WTC11 (cell line): ENCODE data around the gene GPC6.

ENCODE experiments used
- CREB1 ChIP-seq: sonication (generic); formaldehyde crosslinking; IDR thresholded peaks from 2 replicates; pipeline ENCODE4 v1.8.0; 2023; ENCODE audit warnings: mild to moderate bottlenecking, missing genetic modification reagents
- E2F4 ChIP-seq: sonication (generic); formaldehyde crosslinking; IDR thresholded peaks from 2 replicates; pipeline ENCODE4 v1.8.1; 2022; ENCODE audit warnings: low read depth, mild to moderate bottlenecking, moderate library complexity, missing genetic modification reagents, borderline replicate concordance
- ELF4 ChIP-seq: sonication (generic); formaldehyde crosslinking; IDR thresholded peaks from 2 replicates; pipeline ENCODE4 v1.8.1; 2022; ENCODE audit warnings: low read depth, mild to moderate bottlenecking, moderate library complexity, missing genetic modification reagents
- FOXK1 ChIP-seq: sonication (generic); formaldehyde crosslinking; IDR thresholded peaks from 2 replicates; pipeline ENCODE4 v1.8.0; 2022; ENCODE audit warnings: mild to moderate bottlenecking, moderate library complexity, missing genetic modification reagents
- MAX ChIP-seq: sonication (generic); formaldehyde crosslinking; IDR thresholded peaks from 2 replicates; pipeline ENCODE4 v1.8.0; 2022; ENCODE audit warnings: mild to moderate bottlenecking, missing genetic modification reagents
- NFYB ChIP-seq: sonication (generic); formaldehyde crosslinking; conservative IDR thresholded peaks from 2 replicates; pipeline ENCODE4 v1.8.0; 2022; ENCODE audit warnings: low read depth, missing genetic modification reagents
- SP1 ChIP-seq: sonication (generic); formaldehyde crosslinking; conservative IDR thresholded peaks from 2 replicates; pipeline ENCODE4 v1.8.1; 2022; ENCODE audit warnings: missing genetic modification reagents
- TEAD1 ChIP-seq: sonication (generic); formaldehyde crosslinking; IDR thresholded peaks from 2 replicates; pipeline ENCODE4 v1.8.0; 2022; ENCODE audit warnings: mild to moderate bottlenecking, missing genetic modification reagents
- USF2 ChIP-seq: sonication (generic); formaldehyde crosslinking; IDR thresholded peaks from 2 replicates; pipeline ENCODE4 v1.8.1; 2023; ENCODE audit warnings: mild to moderate bottlenecking, missing genetic modification reagents, moderate library complexity
- ZNF138 ChIP-seq: sonication (generic); formaldehyde crosslinking; conservative IDR thresholded peaks from 2 replicates; pipeline ENCODE4 v1.8.1; 2022; ENCODE audit warnings: mild to moderate bottlenecking, moderate library complexity, missing genetic modification reagents
- ZNF423 ChIP-seq: fragments of 250-450 bp; sonication (Bioruptor Pico); IDR thresholded peaks from 2 replicates; pipeline ENCODE4 v2.1.2; 2022; ENCODE audit warnings: mild to moderate bottlenecking, moderate library complexity
- TF ChIP-seq, protein P1 (sequence below): fragments of 200-600 bp; IDR thresholded peaks from 2 replicates; pipeline ENCODE4 v1.8.0; 2022; ENCODE audit warnings: antibody characterized with exemption
- TF ChIP-seq, protein P2 (sequence below): sonication (generic); formaldehyde crosslinking; IDR thresholded peaks from 2 replicates; pipeline ENCODE4 v1.8.1; 2022; ENCODE audit warnings: mild to moderate bottlenecking, moderate library complexity, missing genetic modification reagents
- TF ChIP-seq, protein P3 (sequence below): sonication (generic); formaldehyde crosslinking; IDR thresholded peaks from 2 replicates; pipeline ENCODE4 v1.8.0; 2022; ENCODE audit warnings: mild to moderate bottlenecking, missing genetic modification reagents

DNA sequence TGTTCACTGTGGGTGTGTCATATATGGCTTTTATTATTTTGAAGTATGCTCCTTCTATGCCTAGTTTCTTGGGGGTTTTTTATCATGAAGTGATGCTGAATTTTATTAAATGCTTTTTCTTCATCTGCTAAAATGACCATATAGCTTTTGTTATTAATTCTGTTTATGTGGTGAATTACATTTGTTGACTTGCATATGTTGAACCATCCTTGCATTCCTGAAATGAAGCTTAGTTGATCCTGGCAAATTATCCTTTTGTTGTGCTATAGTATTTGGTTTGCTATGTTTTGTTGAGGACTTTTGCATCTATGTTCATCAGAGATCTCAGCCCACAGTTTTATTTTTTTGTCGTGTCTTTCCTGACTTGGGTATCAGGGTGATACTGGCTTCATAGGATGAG, 12.1 kb downstream of the GPC6 start:
- TF ChIP-seq ZNF138 (CRISPR knock-in tag), result no peak
- TF ChIP-seq, protein P1, sequence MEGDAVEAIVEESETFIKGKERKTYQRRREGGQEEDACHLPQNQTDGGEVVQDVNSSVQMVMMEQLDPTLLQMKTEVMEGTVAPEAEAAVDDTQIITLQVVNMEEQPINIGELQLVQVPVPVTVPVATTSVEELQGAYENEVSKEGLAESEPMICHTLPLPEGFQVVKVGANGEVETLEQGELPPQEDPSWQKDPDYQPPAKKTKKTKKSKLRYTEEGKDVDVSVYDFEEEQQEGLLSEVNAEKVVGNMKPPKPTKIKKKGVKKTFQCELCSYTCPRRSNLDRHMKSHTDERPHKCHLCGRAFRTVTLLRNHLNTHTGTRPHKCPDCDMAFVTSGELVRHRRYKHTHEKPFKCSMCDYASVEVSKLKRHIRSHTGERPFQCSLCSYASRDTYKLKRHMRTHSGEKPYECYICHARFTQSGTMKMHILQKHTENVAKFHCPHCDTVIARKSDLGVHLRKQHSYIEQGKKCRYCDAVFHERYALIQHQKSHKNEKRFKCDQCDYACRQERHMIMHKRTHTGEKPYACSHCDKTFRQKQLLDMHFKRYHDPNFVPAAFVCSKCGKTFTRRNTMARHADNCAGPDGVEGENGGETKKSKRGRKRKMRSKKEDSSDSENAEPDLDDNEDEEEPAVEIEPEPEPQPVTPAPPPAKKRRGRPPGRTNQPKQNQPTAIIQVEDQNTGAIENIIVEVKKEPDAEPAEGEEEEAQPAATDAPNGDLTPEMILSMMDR, result no peak
- TF ChIP-seq, protein P2, sequence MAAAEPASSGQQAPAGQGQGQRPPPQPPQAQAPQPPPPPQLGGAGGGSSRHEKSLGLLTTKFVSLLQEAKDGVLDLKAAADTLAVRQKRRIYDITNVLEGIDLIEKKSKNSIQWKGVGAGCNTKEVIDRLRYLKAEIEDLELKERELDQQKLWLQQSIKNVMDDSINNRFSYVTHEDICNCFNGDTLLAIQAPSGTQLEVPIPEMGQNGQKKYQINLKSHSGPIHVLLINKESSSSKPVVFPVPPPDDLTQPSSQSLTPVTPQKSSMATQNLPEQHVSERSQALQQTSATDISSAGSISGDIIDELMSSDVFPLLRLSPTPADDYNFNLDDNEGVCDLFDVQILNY (CRISPR knock-in tag), result no peak
- TF ChIP-seq E2F4 (CRISPR knock-in tag), result no peak
- TF ChIP-seq CREB1 (CRISPR knock-in tag), result no peak
- no peak for TF ChIP-seq FOXK1 (CRISPR knock-in tag)
- TF ChIP-seq TEAD1 (CRISPR knock-in tag), result no peak
- no peak for TF ChIP-seq NFYB
- TF ChIP-seq MAX, result no peak
- no peak for TF ChIP-seq USF2 (CRISPR knock-in tag)
- no peak for TF ChIP-seq ELF4
- TF ChIP-seq, protein P3, sequence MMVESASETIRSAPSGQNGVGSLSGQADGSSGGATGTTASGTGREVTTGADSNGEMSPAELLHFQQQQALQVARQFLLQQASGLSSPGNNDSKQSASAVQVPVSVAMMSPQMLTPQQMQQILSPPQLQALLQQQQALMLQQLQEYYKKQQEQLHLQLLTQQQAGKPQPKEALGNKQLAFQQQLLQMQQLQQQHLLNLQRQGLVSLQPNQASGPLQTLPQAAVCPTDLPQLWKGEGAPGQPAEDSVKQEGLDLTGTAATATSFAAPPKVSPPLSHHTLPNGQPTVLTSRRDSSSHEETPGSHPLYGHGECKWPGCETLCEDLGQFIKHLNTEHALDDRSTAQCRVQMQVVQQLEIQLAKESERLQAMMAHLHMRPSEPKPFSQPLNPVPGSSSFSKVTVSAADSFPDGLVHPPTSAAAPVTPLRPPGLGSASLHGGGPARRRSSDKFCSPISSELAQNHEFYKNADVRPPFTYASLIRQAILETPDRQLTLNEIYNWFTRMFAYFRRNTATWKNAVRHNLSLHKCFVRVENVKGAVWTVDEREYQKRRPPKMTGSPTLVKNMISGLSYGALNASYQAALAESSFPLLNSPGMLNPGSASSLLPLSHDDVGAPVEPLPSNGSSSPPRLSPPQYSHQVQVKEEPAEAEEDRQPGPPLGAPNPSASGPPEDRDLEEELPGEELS (CRISPR knock-in tag), result no peak
- TF ChIP-seq SP1 (CRISPR knock-in tag), result no peak
- TF ChIP-seq ZNF423 (CRISPR knock-in tag), result no peak
